Measurements from ENCODE around the gene PPM1F.

The PPM1F gene

DNA sequence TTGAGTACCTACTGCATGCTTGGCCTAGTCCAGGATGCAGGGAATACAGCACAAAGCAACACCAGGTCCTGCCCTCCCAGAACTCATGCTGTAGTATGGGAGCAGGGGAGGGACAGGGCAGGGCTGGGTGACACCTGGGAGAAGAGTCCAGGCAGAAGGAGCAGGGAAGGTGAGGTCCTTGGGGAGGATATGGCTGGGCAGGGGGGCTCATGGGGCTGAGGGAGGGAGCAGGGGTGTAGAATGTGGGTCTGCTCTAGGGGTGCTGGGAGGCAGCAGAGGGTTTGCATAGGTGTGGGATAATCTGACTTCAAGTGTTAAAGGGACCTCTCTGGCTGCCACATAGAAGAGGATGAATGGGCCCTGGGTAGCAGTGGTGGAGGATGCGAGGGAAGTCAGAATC is 25.2 kb upstream of the PPM1F start:
- in situ Hi-C loops (cut with MboI; ENCODE audit: low pct_unique_long_range_greater_than_20kb, low sequenced_read_pairs, unreplicated experiment), result no loop called here
- no peak for TF ChIP-seq CTCF (IDR thresholded peaks at IDR 0.05; ENCODE audit: extremely low read depth, insufficient read depth, missing control alignments)
- DNase-seq (ENCODE audit: low spot score), result no peak

- no peak for DNase-seq (ENCODE audit: low spot score)
- in situ Hi-C loops (cut with MboI; ENCODE audit: low pct_unique_long_range_greater_than_20kb, low sequenced_read_pairs, unreplicated experiment), result no loop called here
- TF ChIP-seq CTCF (IDR thresholded peaks at IDR 0.05; ENCODE audit: extremely low read depth, insufficient read depth, missing control alignments), result no peak
These were observed 23.3 kb upstream of the PPM1F start for GRCh38 chr22:21975854-21976345.

- TF ChIP-seq CTCF (IDR thresholded peaks at IDR 0.05; ENCODE audit: extremely low read depth, insufficient read depth, missing control alignments), result no peak
- in situ Hi-C loops (cut with MboI; ENCODE audit: low pct_unique_long_range_greater_than_20kb, low sequenced_read_pairs, unreplicated experiment), result no loop called here
- DNase-seq (ENCODE audit: low spot score), result no peak
These were observed 22.6 kb upstream of the PPM1F start for GRCh38 chr22:21975273-21975672.

DNA sequence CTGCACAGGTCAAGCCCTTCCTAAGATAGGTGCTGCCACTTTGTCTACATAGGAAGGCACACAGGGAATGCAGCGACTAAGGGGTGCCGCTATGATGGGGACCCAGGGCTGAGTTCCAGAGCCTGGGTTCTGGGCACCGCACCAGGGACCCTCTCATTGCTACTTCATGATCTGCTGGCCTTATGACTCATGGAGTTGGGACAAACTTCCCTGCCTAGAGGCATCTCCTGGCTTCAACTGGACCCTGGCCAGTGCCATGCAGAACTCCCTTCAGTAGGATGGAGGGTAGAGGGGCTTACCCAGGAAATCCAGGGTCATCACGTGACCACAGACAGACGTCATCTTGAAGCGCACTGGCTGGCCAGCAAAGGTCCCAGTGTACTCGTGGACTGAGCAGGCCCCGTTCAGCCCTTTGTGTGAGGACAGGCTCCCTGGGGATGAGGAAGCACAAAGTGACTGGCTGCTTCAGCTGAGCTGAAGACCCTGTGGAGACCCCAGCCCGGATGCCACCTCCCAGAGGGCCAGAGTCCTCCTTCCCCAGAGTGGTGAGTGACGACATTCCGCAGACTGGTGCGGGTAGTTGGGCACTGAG is 21.5 kb upstream of the PPM1F start:
- TF ChIP-seq CTCF (IDR thresholded peaks at IDR 0.05; ENCODE audit: extremely low read depth, insufficient read depth, missing control alignments), result no peak
- DNase-seq (ENCODE audit: low spot score), result no peak
- in situ Hi-C loops (cut with MboI; ENCODE audit: low pct_unique_long_range_greater_than_20kb, low sequenced_read_pairs, unreplicated experiment), result loop anchor here (5.0 kb wide), 1 partner anchor 48 kb away; no protein-coding TSS in a partner anchor

DNA sequence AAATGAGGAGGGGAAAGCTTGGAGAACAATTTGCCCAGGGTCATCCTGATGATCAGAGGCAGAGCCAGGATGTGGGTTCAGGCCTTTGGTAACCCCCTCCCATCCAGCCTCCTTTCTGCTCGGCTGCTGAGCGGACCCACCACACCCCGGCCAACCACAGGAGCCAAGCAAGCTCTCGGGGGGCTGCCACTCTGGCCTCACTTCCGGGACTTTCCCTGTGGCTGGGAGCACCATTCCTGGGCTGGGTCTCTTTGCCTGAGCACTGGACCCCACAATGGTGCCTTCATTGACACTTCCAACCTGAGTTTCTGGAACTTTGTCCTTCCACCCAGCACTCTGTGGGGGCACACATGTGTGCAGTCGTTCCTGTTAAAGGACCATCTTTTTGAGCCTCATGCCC is 20.2 kb upstream of the PPM1F start:
- no peak for TF ChIP-seq CTCF (IDR thresholded peaks at IDR 0.05; ENCODE audit: extremely low read depth, insufficient read depth, missing control alignments)
- in situ Hi-C loops (cut with MboI; ENCODE audit: low pct_unique_long_range_greater_than_20kb, low sequenced_read_pairs, unreplicated experiment), result loop anchor here (5.0 kb wide), 1 partner anchor 49 kb away; no protein-coding TSS in a partner anchor

DNA sequence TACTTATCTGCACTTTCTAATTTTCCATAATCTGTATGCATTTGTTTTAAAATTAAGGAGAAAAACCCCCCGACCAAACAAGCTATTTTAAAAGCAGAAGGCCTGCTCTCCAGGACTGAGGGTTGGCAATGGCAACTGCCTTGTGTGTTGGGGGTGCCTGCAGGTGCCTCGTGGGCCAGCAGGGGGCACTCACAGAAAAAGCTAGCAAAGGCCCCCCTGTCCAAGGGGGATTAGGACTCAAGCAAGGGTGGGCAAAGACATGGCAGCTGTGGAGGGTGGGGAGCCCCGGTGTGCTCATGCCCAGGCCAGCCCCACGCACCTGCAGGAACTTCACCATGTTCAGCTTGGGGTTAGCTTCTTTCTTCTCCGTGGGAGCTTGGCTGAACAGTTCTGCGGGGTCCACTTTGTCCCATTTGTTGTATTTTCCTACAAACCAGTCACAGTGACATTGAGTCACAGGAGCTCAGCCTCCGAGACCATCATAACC is 19.7 kb upstream of the PPM1F start:
- DNase-seq (ENCODE audit: low spot score), result peak; percentile 91
- TF ChIP-seq CTCF (IDR thresholded peaks at IDR 0.05; ENCODE audit: extremely low read depth, insufficient read depth, missing control alignments), result peak; percentile 99

More for the DNA sequence above, 20.2 kb upstream of the PPM1F start:
- no peak for DNase-seq (ENCODE audit: low spot score)

More for the DNA sequence above, 19.7 kb upstream of the PPM1F start:
- in situ Hi-C loops (cut with MboI; ENCODE audit: low pct_unique_long_range_greater_than_20kb, low sequenced_read_pairs, unreplicated experiment), result loop anchor here (5.0 kb wide), 1 partner anchor 50 kb away; no protein-coding TSS in a partner anchor
